Measurements from ENCODE around the gene TREH.
A peak's percentile ranks its signal among the peaks of the same experiment; 100 is the strongest.
"Not testable (repeated sequence)": the region's sequence is repeated elsewhere in the genome, so short reads cannot be mapped to it uniquely, and the experiment has no call there.

TREH gene

DNA sequence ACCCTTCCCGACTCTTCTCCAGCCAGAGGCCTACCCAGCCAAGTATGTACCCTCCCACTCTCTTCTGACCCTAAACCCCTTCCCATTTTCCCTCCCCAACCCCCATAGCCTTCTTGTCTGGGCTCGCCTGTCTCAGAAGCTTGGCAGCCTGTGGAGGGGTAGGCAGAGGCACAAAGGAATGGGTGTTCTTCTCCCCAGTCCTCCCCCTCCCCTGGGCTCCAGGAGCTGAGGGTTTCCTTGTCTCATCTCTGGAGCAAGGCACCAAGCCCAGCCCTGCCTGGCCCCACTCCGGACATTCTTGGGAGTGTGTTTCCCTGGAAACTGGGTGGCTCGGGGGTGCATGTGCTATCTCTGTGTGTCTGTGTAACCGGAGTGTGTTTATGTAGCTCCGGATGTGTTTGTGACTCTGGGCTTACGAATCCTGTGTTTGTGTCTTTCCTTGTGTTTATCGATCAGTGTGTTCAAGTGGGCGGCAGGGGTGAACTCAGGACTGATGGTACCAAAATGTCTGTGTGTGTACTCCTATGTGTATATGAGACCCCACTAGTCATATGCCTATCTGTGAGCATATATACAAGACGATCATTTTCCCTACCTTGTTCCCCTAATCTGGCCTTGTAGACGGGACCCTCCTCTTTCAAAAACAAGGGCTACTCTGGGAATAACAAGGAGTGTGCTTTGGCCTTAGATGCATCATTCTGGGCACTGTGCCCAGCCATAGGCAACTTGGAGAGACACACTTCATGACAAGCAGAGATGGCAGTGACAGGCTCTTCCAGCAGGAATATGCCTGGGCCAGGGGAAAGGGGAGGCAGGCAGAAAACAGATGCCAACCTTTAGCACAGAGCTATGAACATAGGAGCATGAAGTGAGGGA lies 61.1 kb downstream of the TREH start:
- no peak for DNase-seq (ENCODE audit: insufficient read length, low spot score)
- TF ChIP-seq, protein P1, sequence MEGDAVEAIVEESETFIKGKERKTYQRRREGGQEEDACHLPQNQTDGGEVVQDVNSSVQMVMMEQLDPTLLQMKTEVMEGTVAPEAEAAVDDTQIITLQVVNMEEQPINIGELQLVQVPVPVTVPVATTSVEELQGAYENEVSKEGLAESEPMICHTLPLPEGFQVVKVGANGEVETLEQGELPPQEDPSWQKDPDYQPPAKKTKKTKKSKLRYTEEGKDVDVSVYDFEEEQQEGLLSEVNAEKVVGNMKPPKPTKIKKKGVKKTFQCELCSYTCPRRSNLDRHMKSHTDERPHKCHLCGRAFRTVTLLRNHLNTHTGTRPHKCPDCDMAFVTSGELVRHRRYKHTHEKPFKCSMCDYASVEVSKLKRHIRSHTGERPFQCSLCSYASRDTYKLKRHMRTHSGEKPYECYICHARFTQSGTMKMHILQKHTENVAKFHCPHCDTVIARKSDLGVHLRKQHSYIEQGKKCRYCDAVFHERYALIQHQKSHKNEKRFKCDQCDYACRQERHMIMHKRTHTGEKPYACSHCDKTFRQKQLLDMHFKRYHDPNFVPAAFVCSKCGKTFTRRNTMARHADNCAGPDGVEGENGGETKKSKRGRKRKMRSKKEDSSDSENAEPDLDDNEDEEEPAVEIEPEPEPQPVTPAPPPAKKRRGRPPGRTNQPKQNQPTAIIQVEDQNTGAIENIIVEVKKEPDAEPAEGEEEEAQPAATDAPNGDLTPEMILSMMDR (IDR thresholded peaks at IDR 0.05; ENCODE audit: insufficient read depth, missing control alignments): no peak
- no peak for FAIRE-seq

DNA sequence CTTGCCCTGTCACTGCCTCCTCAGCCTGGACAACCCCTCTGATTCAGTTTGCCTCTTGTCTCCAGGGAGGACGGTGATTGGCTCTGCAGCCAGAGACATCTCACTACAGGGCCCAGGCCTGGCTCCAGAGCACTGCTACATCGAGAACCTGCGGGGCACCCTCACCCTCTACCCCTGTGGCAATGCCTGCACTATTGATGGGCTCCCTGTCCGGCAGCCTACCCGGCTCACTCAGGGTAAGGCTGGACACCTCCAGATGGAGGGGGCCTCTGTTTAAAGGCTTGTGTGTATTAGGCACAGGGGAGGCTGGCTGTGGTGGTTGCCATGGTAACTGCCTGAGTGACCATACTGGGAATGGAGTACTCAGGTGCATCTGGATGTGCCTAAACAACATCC lies 63.5 kb downstream of the TREH start:
- DNase-seq (ENCODE audit: insufficient read length, low spot score) (no peak), FAIRE-seq (no peak)
- TF ChIP-seq, protein P1 (IDR thresholded peaks at IDR 0.05; ENCODE audit: insufficient read depth, missing control alignments): no peak

DNA sequence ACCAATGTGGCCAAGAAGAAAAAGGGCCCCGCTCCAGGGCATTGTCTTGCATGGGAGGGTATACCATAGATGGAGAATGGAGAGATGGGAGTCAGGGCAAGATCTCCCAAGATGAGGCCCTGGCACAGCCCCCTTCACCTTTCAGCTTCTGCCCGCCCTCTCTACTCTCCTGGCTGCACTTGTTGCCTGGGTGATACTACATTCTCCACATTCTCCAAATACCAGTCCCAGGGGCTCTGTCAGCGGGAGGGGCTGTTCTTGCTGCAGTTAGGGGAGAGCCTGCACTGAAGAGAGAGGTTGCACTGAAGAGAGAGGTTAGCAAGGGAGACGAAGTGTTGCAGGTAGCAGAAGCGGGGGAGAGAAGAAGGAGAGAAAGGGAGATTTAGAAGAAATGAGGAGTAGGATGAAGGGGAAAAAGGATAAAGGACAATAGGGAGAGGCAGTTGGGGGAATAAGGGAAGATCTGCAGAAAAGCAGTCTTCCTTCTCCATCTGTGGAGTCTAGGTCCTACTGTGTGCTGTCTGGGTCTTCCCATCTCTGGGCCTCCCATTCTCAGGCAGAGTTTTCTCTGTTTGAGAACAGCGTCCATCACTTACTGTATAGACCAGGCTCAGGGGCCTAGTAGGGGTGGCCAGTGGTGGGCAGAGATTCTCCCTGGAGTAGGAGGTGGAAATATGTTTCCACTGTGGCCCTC lies 64.0 kb downstream of the TREH start:
- DNase-seq (ENCODE audit: insufficient read length, low spot score) (no peak), FAIRE-seq (no peak)
- TF ChIP-seq, protein P1 (IDR thresholded peaks at IDR 0.05; ENCODE audit: insufficient read depth, missing control alignments): no peak

DNA sequence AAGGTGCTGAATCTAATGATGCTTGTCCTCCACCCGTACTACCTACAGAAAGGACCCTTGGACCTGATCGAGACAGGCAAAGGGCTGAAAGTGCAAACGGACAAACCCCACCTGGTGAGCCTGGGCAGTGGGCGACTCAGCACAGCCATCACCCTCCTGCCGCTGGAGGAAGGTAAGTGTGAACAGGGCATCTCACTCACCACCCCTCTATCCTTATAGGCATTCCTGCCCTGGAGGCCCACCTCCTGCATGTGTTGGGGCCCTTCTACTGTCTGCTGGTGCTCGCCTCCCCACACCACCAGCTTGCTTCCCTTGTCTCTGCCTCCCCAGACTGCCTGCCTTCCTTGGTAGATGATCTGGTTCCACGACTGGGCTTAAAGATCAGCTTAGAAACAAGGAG lies 64.9 kb downstream of the TREH start:
- FAIRE-seq (no peak), DNase-seq (ENCODE audit: insufficient read length, low spot score) (no peak)
- TF ChIP-seq, protein P1 (IDR thresholded peaks at IDR 0.05; ENCODE audit: insufficient read depth, missing control alignments): no peak

DNA sequence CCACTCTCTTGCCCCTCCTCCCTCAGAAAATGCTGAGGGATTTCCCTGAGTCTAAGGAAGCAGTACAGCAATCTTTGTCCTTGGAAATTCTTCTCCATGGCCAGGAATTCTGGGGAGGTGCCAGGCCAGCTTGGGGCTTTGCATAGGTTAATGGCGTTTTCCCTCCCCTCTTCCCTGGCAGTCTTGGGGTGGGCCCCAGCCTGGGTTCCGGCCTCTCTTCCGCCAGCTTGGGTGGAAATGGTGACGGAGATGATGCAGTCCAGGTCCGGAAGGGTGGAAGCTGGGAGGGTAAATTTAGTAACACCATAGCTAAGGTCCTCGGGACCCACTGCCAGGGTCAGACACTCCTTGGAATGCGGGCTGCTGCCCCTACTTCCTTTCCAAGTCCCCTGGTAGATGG lies 67.1 kb downstream of the TREH start:
- no peak for DNase-seq (ENCODE audit: insufficient read length, low spot score)
- FAIRE-seq: no peak
- TF ChIP-seq, protein P1 (IDR thresholded peaks at IDR 0.05; ENCODE audit: insufficient read depth, missing control alignments): no peak

DNA sequence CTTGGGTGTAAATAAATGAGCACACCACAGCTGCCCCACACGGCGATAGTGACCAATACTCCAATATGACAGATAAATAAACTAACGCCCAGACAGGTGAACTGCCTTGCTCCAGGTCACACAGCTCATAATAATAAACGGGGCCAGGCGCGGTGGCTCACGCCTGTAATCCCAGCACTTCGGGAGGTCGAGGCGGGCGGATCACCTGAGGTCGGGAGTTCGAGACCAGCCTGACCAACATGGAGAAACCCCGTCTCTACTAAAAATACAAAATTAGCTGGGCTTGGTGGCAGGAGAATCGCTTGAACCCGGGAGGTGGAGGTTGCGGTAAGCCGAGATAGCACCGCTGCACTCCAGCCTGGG lies 68.0 kb downstream of the TREH start:
- DNase-seq (ENCODE audit: insufficient read length, low spot score); FAIRE-seq: not testable (repeated sequence)

DNA sequence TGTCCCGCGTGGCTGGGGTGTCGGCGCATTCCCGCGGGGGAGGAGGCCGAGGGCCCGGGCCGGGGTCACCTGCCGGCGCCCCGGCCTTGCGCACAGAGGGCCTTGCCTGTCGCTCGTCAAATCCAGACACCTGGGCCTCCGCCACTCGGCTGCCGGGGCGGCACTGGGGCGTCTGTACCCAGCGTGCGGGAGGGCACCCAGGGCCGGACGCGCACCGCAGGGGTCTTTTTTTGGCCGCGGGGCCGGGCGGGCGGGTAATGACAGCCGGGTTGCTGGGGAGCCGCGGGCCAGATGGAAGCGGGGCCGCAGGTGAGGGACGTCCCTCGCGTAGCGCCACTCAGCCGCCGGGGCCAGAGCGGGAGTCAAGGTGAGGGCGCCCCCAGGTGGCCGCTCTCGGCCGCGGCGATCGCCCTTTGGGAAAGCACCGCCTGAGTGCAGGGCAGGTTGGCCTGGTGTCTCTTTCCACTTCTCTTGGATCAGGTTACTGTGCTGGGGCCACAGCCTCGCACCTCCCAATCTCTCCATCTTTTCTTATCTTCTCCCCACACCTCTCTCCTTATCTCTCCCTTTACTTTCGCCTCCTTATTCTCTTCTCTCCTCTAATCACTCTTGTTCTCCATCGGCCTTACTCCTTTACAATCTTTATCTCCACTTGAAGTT lies 68.5 kb downstream of the TREH start:
- FAIRE-seq (no peak), DNase-seq (ENCODE audit: insufficient read length, low spot score) (no peak)
- TF ChIP-seq, protein P1 (IDR thresholded peaks at IDR 0.05; ENCODE audit: insufficient read depth, missing control alignments): peak; percentile 69

Measured in D721Med (cell line).